ENCODE results near the gene NME7. TPM values are rescaled to one million over a fixed set of nuclear protein-coding genes. Genes with fewer than 3 reads are reported as not detected.

Gene NME7
- total RNA-seq, 1 experiment from 2014 or later, result 13.8 TPM

DNA sequence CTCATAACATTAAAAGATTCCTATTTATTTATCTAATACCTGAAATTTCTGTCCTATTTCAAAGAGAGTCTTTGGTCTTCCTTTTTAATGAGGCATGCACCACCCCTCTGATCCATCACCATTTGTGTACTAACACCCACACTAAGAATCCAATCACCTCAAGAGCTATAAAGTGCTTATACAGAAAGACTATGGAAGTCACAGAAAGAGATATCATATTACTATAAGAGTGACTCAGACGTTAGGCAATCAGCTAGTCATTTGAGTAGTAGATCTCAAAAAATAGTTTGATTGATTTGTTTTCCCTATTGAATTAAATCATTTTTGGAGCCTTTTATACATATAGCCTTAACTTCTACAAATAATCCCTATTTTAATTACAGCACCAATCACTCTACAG is 46.1 kb downstream of the NME7 start:
- Mint-ChIP-seq H3K9me3 (no peaks in the 10 kb centered on the region), H3K4me1 (peaks cover 22% of the 10 kb centered on the region), H3K27me3 (ENCODE audit: low read depth) (no peaks in the 10 kb centered on the region), H3K27ac (no peak overlapping the region), H3K36me3 (no peaks in the 10 kb centered on the region), H3K4me3 (no peak overlapping the region)
- DNase-seq (ENCODE audit: low spot score) (no peak), ATAC-seq (no peak)
- POLR2A ChIA-PET, result no interaction called here
- TF ChIP-seq ZNF396 (CRISPR knock-in tag; IDR thresholded peaks at IDR 0.05; ENCODE audit: borderline replicate concordance) (no peak), SMAD4 (CRISPR knock-in tag; IDR thresholded peaks at IDR 0.05) (no peak), ESRRA (CRISPR knock-in tag; IDR thresholded peaks at IDR 0.05; ENCODE audit: borderline replicate concordance) (no peak), ELF4 (CRISPR knock-in tag; IDR thresholded peaks at IDR 0.05; ENCODE audit: low read depth) (no peak), IRF2 (CRISPR knock-in tag; IDR thresholded peaks at IDR 0.05; ENCODE audit: borderline replicate concordance, low read depth) (no peak), ZBTB21 (CRISPR knock-in tag; IDR thresholded peaks at IDR 0.05; ENCODE audit: borderline replicate concordance) (no peak), NFATC4 (CRISPR knock-in tag; IDR thresholded peaks at IDR 0.05) (no peak), TP53 (CRISPR knock-in tag; IDR thresholded peaks at IDR 0.05) (no peak), TCF7 (CRISPR knock-in tag; IDR thresholded peaks at IDR 0.05; ENCODE audit: low read depth) (no peak), GTF2I (CRISPR knock-in tag; conservative IDR thresholded peaks at IDR 0.05) (no peak), CBFB (CRISPR knock-in tag; IDR thresholded peaks at IDR 0.05; ENCODE audit: low read depth) (no peak)
- TF ChIP-seq, protein P1, sequence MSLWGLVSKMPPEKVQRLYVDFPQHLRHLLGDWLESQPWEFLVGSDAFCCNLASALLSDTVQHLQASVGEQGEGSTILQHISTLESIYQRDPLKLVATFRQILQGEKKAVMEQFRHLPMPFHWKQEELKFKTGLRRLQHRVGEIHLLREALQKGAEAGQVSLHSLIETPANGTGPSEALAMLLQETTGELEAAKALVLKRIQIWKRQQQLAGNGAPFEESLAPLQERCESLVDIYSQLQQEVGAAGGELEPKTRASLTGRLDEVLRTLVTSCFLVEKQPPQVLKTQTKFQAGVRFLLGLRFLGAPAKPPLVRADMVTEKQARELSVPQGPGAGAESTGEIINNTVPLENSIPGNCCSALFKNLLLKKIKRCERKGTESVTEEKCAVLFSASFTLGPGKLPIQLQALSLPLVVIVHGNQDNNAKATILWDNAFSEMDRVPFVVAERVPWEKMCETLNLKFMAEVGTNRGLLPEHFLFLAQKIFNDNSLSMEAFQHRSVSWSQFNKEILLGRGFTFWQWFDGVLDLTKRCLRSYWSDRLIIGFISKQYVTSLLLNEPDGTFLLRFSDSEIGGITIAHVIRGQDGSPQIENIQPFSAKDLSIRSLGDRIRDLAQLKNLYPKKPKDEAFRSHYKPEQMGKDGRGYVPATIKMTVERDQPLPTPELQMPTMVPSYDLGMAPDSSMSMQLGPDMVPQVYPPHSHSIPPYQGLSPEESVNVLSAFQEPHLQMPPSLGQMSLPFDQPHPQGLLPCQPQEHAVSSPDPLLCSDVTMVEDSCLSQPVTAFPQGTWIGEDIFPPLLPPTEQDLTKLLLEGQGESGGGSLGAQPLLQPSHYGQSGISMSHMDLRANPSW (CRISPR knock-in tag; conservative IDR thresholded peaks at IDR 0.05; ENCODE audit: low read depth), result no peak
- TF ChIP-seq, protein P2, sequence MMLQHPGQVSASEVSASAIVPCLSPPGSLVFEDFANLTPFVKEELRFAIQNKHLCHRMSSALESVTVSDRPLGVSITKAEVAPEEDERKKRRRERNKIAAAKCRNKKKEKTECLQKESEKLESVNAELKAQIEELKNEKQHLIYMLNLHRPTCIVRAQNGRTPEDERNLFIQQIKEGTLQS (CRISPR knock-in tag; conservative IDR thresholded peaks at IDR 0.05), result no peak
- CTCF ChIA-PET, result interaction anchor here (1.0 kb wide), 1 partner anchor 27 kb away, joined by 5 read pairs; no protein-coding TSS in a partner anchor

DNA sequence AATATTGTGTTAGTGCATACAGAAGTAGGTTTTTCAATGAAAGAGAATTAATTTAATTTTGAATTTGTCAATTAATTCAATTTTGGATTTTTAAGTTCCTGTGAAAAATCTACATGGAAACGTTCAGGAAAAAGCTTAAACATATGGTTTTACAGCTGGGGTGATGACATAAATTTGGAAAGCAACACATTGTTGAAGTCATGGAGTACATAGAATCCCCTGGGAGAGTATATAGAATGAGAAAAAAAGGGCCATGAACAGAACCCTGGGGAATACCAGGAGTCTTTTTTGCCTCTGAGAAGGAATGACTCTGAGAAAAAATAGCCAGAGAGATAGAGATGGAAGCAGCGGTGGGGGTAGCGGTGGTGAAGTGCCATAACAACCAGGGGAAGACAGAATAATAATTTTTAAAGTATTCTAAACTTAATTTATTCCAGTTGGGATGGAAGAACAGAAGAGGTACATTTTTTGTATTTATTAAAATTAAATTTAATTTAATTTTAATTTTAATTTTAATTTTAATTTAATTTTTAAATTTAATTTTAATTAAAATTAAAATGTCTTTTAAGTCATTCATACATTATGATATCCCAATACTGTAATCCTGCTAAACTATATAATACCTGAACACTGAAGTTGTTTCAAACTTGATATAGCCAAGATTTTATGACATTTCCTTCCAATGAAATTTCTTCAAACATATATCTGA is 48.9 kb downstream of the NME7 start:
- no peak for DNase-seq (ENCODE audit: low spot score)
- peak; percentile 99 for TF ChIP-seq HMGA2 (CRISPR knock-in tag; IDR thresholded peaks at IDR 0.05)
- TF ChIP-seq JAZF1 (CRISPR knock-in tag; IDR thresholded peaks at IDR 0.05), result no peak
- TF ChIP-seq TEAD1 (CRISPR knock-in tag; IDR thresholded peaks at IDR 0.05), result no peak
- CTCF ChIA-PET, result no interaction called here
- Mint-ChIP-seq H3K27ac (no peak overlapping the region), H3K27me3 (ENCODE audit: low read depth) (no peaks in the 10 kb centered on the region), H3K9me3 (no peaks in the 10 kb centered on the region), H3K36me3 (no peaks in the 10 kb centered on the region), H3K4me3 (no peak overlapping the region), H3K4me1 (0 out of 2 replicates have a peak, but pooled peaks cover 3% of the 10 kb centered on the region)
- no peak for ATAC-seq
- POLR2A ChIA-PET, result no interaction called here

DNA sequence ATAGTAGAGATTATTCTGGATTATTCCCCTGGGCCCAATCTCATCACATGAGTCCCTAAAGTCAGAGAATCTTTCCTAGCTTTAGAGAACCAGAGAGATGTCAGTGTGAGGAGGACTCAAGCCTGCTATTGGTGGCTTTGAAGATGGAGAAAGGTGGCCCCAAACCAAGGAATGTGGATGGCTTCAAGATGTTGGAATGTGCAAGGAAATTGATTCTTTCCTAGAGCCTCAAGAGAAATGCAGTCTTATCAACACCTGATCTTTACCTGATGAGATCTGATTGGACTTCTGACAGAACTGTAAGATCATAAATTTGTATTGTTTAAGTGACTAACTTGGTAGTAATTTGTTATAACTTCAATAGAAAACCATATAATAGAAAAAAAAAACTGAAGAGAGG is 51.0 kb downstream of the NME7 start:
- Mint-ChIP-seq H3K27ac (no peak overlapping the region), H3K4me1 (0 out of 2 replicates have a peak, but pooled peaks cover 3% of the 10 kb centered on the region), H3K9me3 (no peaks in the 10 kb centered on the region), H3K27me3 (ENCODE audit: low read depth) (no peaks in the 10 kb centered on the region), H3K4me3 (no peak overlapping the region), H3K36me3 (no peaks in the 10 kb centered on the region)
- DNase-seq (ENCODE audit: low spot score), result no peak
- ChIA-PET POLR2A (no interaction called here), CTCF (interaction anchor here (1.0 kb wide), 1 partner anchor 32 kb away, joined by 4 read pairs; no protein-coding TSS in a partner anchor)
- ATAC-seq, result no peak
- TF ChIP-seq, protein P3, sequence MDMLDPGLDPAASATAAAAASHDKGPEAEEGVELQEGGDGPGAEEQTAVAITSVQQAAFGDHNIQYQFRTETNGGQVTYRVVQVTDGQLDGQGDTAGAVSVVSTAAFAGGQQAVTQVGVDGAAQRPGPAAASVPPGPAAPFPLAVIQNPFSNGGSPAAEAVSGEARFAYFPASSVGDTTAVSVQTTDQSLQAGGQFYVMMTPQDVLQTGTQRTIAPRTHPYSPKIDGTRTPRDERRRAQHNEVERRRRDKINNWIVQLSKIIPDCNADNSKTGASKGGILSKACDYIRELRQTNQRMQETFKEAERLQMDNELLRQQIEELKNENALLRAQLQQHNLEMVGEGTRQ (CRISPR knock-in tag; IDR thresholded peaks at IDR 0.05), result no peak
- TF ChIP-seq NFYB (CRISPR knock-in tag; conservative IDR thresholded peaks at IDR 0.05; ENCODE audit: low read depth) (no peak), SMAD4 (CRISPR knock-in tag; IDR thresholded peaks at IDR 0.05) (no peak), RELA (CRISPR knock-in tag; IDR thresholded peaks at IDR 0.05; ENCODE audit: borderline replicate concordance) (no peak), ZNF317 (CRISPR knock-in tag; IDR thresholded peaks at IDR 0.05; ENCODE audit: borderline replicate concordance, low read depth) (no peak)
- TF ChIP-seq, protein P4, sequence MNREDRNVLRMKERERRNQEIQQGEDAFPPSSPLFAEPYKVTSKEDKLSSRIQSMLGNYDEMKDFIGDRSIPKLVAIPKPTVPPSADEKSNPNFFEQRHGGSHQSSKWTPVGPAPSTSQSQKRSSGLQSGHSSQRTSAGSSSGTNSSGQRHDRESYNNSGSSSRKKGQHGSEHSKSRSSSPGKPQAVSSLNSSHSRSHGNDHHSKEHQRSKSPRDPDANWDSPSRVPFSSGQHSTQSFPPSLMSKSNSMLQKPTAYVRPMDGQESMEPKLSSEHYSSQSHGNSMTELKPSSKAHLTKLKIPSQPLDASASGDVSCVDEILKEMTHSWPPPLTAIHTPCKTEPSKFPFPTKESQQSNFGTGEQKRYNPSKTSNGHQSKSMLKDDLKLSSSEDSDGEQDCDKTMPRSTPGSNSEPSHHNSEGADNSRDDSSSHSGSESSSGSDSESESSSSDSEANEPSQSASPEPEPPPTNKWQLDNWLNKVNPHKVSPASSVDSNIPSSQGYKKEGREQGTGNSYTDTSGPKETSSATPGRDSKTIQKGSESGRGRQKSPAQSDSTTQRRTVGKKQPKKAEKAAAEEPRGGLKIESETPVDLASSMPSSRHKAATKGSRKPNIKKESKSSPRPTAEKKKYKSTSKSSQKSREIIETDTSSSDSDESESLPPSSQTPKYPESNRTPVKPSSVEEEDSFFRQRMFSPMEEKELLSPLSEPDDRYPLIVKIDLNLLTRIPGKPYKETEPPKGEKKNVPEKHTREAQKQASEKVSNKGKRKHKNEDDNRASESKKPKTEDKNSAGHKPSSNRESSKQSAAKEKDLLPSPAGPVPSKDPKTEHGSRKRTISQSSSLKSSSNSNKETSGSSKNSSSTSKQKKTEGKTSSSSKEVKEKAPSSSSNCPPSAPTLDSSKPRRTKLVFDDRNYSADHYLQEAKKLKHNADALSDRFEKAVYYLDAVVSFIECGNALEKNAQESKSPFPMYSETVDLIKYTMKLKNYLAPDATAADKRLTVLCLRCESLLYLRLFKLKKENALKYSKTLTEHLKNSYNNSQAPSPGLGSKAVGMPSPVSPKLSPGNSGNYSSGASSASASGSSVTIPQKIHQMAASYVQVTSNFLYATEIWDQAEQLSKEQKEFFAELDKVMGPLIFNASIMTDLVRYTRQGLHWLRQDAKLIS (CRISPR knock-in tag; IDR thresholded peaks at IDR 0.05; ENCODE audit: borderline replicate concordance), result no peak
- TF ChIP-seq, protein P5, sequence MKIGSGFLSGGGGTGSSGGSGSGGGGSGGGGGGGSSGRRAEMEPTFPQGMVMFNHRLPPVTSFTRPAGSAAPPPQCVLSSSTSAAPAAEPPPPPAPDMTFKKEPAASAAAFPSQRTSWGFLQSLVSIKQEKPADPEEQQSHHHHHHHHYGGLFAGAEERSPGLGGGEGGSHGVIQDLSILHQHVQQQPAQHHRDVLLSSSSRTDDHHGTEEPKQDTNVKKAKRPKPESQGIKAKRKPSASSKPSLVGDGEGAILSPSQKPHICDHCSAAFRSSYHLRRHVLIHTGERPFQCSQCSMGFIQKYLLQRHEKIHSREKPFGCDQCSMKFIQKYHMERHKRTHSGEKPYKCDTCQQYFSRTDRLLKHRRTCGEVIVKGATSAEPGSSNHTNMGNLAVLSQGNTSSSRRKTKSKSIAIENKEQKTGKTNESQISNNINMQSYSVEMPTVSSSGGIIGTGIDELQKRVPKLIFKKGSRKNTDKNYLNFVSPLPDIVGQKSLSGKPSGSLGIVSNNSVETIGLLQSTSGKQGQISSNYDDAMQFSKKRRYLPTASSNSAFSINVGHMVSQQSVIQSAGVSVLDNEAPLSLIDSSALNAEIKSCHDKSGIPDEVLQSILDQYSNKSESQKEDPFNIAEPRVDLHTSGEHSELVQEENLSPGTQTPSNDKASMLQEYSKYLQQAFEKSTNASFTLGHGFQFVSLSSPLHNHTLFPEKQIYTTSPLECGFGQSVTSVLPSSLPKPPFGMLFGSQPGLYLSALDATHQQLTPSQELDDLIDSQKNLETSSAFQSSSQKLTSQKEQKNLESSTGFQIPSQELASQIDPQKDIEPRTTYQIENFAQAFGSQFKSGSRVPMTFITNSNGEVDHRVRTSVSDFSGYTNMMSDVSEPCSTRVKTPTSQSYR (CRISPR knock-in tag; IDR thresholded peaks at IDR 0.05), result no peak

Data from WTC11 (cell line).